GM06990 (cell line): ENCODE data around the gene EBNA1BP2.

Experiments
- DNase-seq: peaks from one replicate; pipeline ENCODE4 v3.0.0-alpha.2; 2011; ENCODE audit not compliant: insufficient read length; ENCODE audit errors: extremely low read depth
- H3K27me3 ChIP-seq: replicated peaks from 2 replicates; pipeline ENCODE4 v1.6.0; 2011; ENCODE audit warnings: low read length; ENCODE audit not compliant: control insufficient read depth, insufficient read depth
- H3K36me3 ChIP-seq: 2 replicates; pipeline ENCODE4 v1.5.1; 2011; ENCODE audit warnings: low read length; ENCODE audit not compliant: control insufficient read depth, insufficient read depth
- H3K4me3 ChIP-seq: replicated peaks from 2 replicates; pipeline ENCODE4 v1.5.1; 2011; ENCODE audit warnings: low read depth, mild to moderate bottlenecking, control low read depth, low read length
- CTCF ChIP-seq: IDR thresholded peaks from 2 replicates; pipeline ENCODE4 v1.5.1; 2011; ENCODE audit warnings: low read length, control low read depth, mild to moderate bottlenecking, inconsistent platforms; ENCODE audit not compliant: insufficient read depth, poor library complexity, severe bottlenecking

EBNA1BP2 gene

GRCh38 chr1:43207229-43207853 lies 35.3 kb upstream of the EBNA1BP2 start:
- no peak for DNase-seq
- peaks cover 3% of the 10 kb centered on the region; the same call in 1 of the 2 replicates for H3K36me3 ChIP-seq
- no peak for TF ChIP-seq CTCF
- H3K4me3 ChIP-seq: no peak overlapping the region
- no peaks in the 10 kb centered on the region for H3K27me3 ChIP-seq

- no peak for TF ChIP-seq CTCF
- no peaks in the 10 kb centered on the region for H3K27me3 ChIP-seq
- H3K36me3 ChIP-seq: peaks cover 3% of the 10 kb centered on the region; the same call in 1 of the 2 replicates
- DNase-seq: no peak
- H3K4me3 ChIP-seq: no peak overlapping the region
Observed at GRCh38 chr1:43206600-43207228, 34.6 kb upstream of the EBNA1BP2 start.

GRCh38 chr1:43205671-43206070 lies 33.6 kb upstream of the EBNA1BP2 start:
- Histone ChIP-seq H3K27me3 (no peaks in the 10 kb centered on the region), H3K4me3 (no peak overlapping the region), H3K36me3 (peaks cover 3% of the 10 kb centered on the region; the same call in 1 of the 2 replicates)
- TF ChIP-seq CTCF: no peak
- no peak for DNase-seq

GRCh38 chr1:43204394-43204793 lies 32.3 kb upstream of the EBNA1BP2 start:
- H3K36me3 ChIP-seq: peaks cover 3% of the 10 kb centered on the region; the same call in 1 of the 2 replicates
- H3K4me3 ChIP-seq: peak overlapping the region; percentile 13; the same call in 1 of the 2 replicates
- DNase-seq: peak; percentile 28
- H3K27me3 ChIP-seq: no peaks in the 10 kb centered on the region
- no peak for TF ChIP-seq CTCF

GRCh38 chr1:43203859-43204258 lies 31.8 kb upstream of the EBNA1BP2 start:
- Histone ChIP-seq H3K27me3 (no peaks in the 10 kb centered on the region), H3K4me3 (no peak overlapping the region), H3K36me3 (peaks cover 3% of the 10 kb centered on the region; the same call in 1 of the 2 replicates)
- DNase-seq: no peak
- no peak for TF ChIP-seq CTCF
